Smooth muscle cell (in vitro differentiated cells): ENCODE data around the gene COMP. TPM values are rescaled to one million over a fixed set of nuclear protein-coding genes. Genes with fewer than 3 reads are reported as not detected.

Source experiments
- DNase-seq: peaks from one replicate; lab custom pipeline; 2025; ENCODE audit not compliant: unreplicated experiment; lab: John Stamatoyannopoulos, UW
- H2AFZ ChIP-seq: fragments of 200-600 bp; sonication (generic); 2 replicates; pipeline ENCODE4 v1.6.0; 2016; ENCODE audit warnings: antibody characterized with exemption, low read depth, mild to moderate bottlenecking
- H3F3A ChIP-seq: fragments of 200-600 bp; sonication (generic); 2 replicates; pipeline ENCODE4 v1.6.0; 2017; ENCODE audit warnings: antibody characterized with exemption, low read depth
- H3K27ac ChIP-seq: fragments of 200-600 bp; sonication (generic); 2 replicates; pipeline ENCODE4 v1.5.1; 2016; ENCODE audit warnings: low read depth, mild to moderate bottlenecking
- H3K27me3 ChIP-seq: fragments of 200-600 bp; sonication (generic); 2 replicates; pipeline ENCODE4 v1.6.1; 2016; ENCODE audit warnings: low read depth, mild to moderate bottlenecking
- H3K36me3 ChIP-seq: fragments of 200-600 bp; sonication (generic); 2 replicates; pipeline ENCODE4 v1.5.1; 2016; ENCODE audit warnings: low read depth
- H3K4me1 ChIP-seq: fragments of 200-600 bp; sonication (generic); 2 replicates; pipeline ENCODE4 v1.5.1; 2016; ENCODE audit warnings: low read depth
- H3K4me2 ChIP-seq: fragments of 200-600 bp; sonication (generic); 2 replicates; pipeline ENCODE4 v1.6.0; 2016; ENCODE audit warnings: mild to moderate bottlenecking
- H3K4me3 ChIP-seq: fragments of 200-600 bp; sonication (generic); 2 replicates; pipeline ENCODE4 v1.5.1; 2016; ENCODE audit warnings: mild to moderate bottlenecking
- H3K79me2 ChIP-seq: fragments of 200-600 bp; sonication (generic); 2 replicates; pipeline ENCODE4 v1.6.0; 2016; ENCODE audit warnings: low read depth, mild to moderate bottlenecking
- H3K9ac ChIP-seq: fragments of 200-600 bp; sonication (generic); 2 replicates; pipeline ENCODE4 v1.6.0; 2016; ENCODE audit warnings: low read depth
- H3K9me3 ChIP-seq: fragments of 200-600 bp; sonication (generic); replicated peaks from 2 replicates; pipeline ENCODE4 v1.5.1; 2016; ENCODE audit warnings: low read depth
- H4K20me1 ChIP-seq: fragments of 200-600 bp; sonication (generic); 2 replicates; pipeline ENCODE4 v1.6.0; 2016; ENCODE audit warnings: low read depth
- WGBS: methylation state at CpG from one replicate; pipeline ENCODE4 v1.1.7; 2016; ENCODE audit warnings: low lambda C conversion rate; 5-methylcytosine and 5-hydroxymethylcytosine counted together
- polyA plus RNA-seq: library from polyadenylated mRNA; unstranded; fragments of >200 nt; fragmentation: Nextera tagmentation; extraction: Ambion mirVana; gene quantifications from 2 replicates; pipeline ENCODE4 v1.2.1, GENCODE V29; 2016
- total RNA-seq: library from RNA; depleted of rRNA; stranded (reverse); fragments of >200 nt; gene quantifications from 2 replicates; pipeline ENCODE4 v1.2.3, GENCODE V29; 2014
- TF ChIP-seq, protein P1 (sequence below): fragments of 200-600 bp; sonication (generic); IDR thresholded peaks from 2 replicates; pipeline ENCODE4 v1.5.1; 2017; ENCODE audit warnings: borderline replicate concordance, mild to moderate bottlenecking, antibody characterized with exemption; ENCODE audit not compliant: insufficient read depth, poor library complexity, severe bottlenecking

COMP gene
- total and polyA plus RNA-seq, 2 experiments from 2014 or later: 196 to 901 TPM

DNA sequence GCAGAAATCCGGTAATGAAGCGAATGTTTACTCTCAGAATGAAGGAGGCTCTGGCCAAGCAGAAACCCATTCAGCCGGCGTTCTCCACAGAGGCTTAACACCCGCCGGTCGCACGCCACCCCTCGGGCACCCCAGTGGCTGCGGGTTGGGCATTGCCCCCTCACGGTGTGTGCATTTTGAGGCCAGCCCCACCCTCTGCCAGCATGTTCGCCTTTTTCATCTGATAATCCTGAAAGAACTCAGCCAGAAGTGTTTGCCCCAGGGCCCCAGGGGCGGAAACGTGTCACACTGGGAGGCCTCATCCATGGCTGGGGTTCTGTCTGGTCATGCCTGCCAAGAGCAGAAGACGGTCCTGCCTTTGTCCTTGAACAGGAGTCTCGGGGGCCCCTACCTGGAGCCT is 34.2 kb downstream of the COMP start:
- Histone ChIP-seq H3K4me2 (no peak overlapping the region), H4K20me1 (no peaks in the 10 kb centered on the region), H3K4me1 (no peaks in the 10 kb centered on the region), H3K4me3 (no peak overlapping the region), H2AFZ (no peak overlapping the region), H3K36me3 (no peaks in the 10 kb centered on the region), H3K27me3 (no peaks in the 10 kb centered on the region), H3K27ac (peak overlapping the region; percentile 63), H3F3A (no peaks in the 10 kb centered on the region), H3K9ac (no peak overlapping the region), H3K79me2 (no peaks in the 10 kb centered on the region), H3K9me3 (no peaks in the 10 kb centered on the region)
- WGBS: 59% methylated on average over 16 of the region's 16 CpGs
- DNase-seq: no peak
- TF ChIP-seq, protein P1, sequence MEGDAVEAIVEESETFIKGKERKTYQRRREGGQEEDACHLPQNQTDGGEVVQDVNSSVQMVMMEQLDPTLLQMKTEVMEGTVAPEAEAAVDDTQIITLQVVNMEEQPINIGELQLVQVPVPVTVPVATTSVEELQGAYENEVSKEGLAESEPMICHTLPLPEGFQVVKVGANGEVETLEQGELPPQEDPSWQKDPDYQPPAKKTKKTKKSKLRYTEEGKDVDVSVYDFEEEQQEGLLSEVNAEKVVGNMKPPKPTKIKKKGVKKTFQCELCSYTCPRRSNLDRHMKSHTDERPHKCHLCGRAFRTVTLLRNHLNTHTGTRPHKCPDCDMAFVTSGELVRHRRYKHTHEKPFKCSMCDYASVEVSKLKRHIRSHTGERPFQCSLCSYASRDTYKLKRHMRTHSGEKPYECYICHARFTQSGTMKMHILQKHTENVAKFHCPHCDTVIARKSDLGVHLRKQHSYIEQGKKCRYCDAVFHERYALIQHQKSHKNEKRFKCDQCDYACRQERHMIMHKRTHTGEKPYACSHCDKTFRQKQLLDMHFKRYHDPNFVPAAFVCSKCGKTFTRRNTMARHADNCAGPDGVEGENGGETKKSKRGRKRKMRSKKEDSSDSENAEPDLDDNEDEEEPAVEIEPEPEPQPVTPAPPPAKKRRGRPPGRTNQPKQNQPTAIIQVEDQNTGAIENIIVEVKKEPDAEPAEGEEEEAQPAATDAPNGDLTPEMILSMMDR: no peak

DNA sequence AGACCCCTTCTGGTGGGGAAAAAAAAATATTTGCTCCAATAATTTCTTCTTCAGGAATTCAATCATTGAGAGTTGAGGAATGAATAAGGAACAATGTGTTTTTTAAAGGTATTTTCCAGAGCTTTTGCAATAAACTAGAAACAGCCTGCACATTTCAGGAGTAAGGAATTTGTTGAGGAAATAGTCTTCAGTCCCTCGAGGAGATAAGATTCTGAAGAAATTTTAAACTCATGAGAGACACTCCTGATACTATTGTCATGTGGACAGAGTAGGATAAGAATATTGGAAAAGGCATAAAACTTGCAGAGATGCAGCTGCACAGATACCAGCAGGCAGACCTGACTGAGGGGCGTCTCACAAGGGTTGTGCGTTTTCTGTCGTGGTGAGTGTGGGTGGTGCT is 36.6 kb downstream of the COMP start:
- H3K4me3 ChIP-seq: no peak overlapping the region
- 86% methylated on average over 4 of the region's 4 CpGs for WGBS

DNA sequence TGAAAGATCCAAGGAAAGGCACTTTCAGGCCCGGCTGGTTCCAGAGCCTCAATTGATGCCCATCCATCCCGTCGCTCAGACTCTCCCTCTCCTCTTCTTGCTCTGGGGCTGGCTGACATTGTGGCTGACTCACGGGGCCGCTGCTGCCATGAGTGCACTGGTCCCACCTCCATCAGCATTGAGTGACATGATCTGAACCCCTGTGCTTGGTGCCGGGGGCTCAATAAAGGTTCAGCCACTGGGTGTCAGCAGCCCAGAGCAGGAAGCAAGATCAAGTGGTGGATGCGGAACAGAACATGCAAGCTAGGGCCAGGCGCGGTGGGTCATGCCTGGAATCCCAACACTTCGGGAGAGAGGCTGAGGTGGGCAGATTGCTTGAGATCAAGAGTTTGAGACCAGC is 39.5 kb downstream of the COMP start:
- 93% methylated on average over 10 of the region's 10 CpGs for WGBS
- no peak overlapping the region for H3K4me2 ChIP-seq

More for the DNA sequence above, 36.6 kb downstream of the COMP start:
- no peak overlapping the region for H2AFZ ChIP-seq
- no peaks in the 10 kb centered on the region for H3F3A ChIP-seq
- H3K27ac ChIP-seq: no peak overlapping the region
- H3K36me3 ChIP-seq: no peaks in the 10 kb centered on the region
- H3K79me2 ChIP-seq: no peaks in the 10 kb centered on the region
- no peak overlapping the region for H3K4me2 ChIP-seq
- no peaks in the 10 kb centered on the region for H3K27me3 ChIP-seq
- H3K9me3 ChIP-seq: no peaks in the 10 kb centered on the region
- DNase-seq: no peak
- no peaks in the 10 kb centered on the region for H4K20me1 ChIP-seq
- TF ChIP-seq, protein P1: no peak
- H3K9ac ChIP-seq: no peak overlapping the region
- H3K4me1 ChIP-seq: peaks cover 1% of the 10 kb centered on the region

More for the DNA sequence above, 39.5 kb downstream of the COMP start:
- no peak overlapping the region for H2AFZ ChIP-seq
- H3K9me3 ChIP-seq: no peaks in the 10 kb centered on the region
- TF ChIP-seq, protein P1: no peak
- H3K27ac ChIP-seq: no peak overlapping the region
- no peak overlapping the region for H3K9ac ChIP-seq
- no peaks in the 10 kb centered on the region for H3K79me2 ChIP-seq
- no peaks in the 10 kb centered on the region for H3K36me3 ChIP-seq
- no peaks in the 10 kb centered on the region for H3F3A ChIP-seq
- H4K20me1 ChIP-seq: no peaks in the 10 kb centered on the region
- DNase-seq: no peak
- no peak overlapping the region for H3K4me3 ChIP-seq
- H3K27me3 ChIP-seq: no peaks in the 10 kb centered on the region
- peaks cover 5% of the 10 kb centered on the region for H3K4me1 ChIP-seq
